DND-41 (cell line): ENCODE results near the gene AP1G2.

ENCODE experiments used
- EZH2 ChIP-seq: IDR thresholded peaks from 3 replicates; pipeline ENCODE4 v1.6.1; 2012; ENCODE audit warnings: borderline replicate concordance, low read depth, mild to moderate bottlenecking, moderate library complexity, low read length, inconsistent platforms; ENCODE audit not compliant: severe bottlenecking
- TF ChIP-seq, protein P1 (sequence below): IDR thresholded peaks from 2 replicates; pipeline ENCODE4 v1.5.1; 2012; ENCODE audit warnings: borderline replicate concordance, low read length, moderate library complexity, mild to moderate bottlenecking; ENCODE audit not compliant: poor library complexity, severe bottlenecking; ENCODE audit errors: extremely low read depth

DNA sequence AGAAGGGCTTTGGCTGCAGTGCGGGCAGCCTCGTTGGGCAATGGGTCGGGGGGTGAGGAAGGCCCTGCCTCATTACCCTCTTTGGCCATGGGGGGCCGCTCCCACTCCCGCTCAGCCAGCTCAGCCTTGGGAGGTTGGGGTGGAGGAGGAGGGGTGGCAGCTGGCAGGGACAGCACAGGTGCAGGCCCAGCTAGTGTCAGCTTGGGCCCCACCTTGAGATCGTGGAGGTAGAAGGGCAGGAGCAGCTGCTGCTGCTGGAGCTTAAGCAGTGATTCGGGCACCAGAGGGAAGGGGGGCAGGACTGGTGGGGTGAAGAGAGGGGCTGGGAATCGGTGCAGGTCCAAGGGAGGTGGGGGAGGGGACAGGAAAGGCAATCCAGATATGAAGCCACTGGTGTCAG, 42.0 kb downstream of the AP1G2 start:
- TF ChIP-seq, protein P1, sequence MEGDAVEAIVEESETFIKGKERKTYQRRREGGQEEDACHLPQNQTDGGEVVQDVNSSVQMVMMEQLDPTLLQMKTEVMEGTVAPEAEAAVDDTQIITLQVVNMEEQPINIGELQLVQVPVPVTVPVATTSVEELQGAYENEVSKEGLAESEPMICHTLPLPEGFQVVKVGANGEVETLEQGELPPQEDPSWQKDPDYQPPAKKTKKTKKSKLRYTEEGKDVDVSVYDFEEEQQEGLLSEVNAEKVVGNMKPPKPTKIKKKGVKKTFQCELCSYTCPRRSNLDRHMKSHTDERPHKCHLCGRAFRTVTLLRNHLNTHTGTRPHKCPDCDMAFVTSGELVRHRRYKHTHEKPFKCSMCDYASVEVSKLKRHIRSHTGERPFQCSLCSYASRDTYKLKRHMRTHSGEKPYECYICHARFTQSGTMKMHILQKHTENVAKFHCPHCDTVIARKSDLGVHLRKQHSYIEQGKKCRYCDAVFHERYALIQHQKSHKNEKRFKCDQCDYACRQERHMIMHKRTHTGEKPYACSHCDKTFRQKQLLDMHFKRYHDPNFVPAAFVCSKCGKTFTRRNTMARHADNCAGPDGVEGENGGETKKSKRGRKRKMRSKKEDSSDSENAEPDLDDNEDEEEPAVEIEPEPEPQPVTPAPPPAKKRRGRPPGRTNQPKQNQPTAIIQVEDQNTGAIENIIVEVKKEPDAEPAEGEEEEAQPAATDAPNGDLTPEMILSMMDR: no peak
- no peak for TF ChIP-seq EZH2
